ENCODE data around the gene ARRDC2.

The ARRDC2 gene

GRCh38 chr19:18010149-18010548 is 2.2 kb downstream of the ARRDC2 start:
- DNase-seq (ENCODE audit: low read depth), result no peak
- TF ChIP-seq POLR2A (IDR thresholded peaks at IDR 0.05; ENCODE audit: extremely low read depth, insufficient read length), result no peak
- no peak for TF ChIP-seq MAX (IDR thresholded peaks at IDR 0.05; ENCODE audit: low read depth, low read length)
- TF ChIP-seq, protein P1, sequence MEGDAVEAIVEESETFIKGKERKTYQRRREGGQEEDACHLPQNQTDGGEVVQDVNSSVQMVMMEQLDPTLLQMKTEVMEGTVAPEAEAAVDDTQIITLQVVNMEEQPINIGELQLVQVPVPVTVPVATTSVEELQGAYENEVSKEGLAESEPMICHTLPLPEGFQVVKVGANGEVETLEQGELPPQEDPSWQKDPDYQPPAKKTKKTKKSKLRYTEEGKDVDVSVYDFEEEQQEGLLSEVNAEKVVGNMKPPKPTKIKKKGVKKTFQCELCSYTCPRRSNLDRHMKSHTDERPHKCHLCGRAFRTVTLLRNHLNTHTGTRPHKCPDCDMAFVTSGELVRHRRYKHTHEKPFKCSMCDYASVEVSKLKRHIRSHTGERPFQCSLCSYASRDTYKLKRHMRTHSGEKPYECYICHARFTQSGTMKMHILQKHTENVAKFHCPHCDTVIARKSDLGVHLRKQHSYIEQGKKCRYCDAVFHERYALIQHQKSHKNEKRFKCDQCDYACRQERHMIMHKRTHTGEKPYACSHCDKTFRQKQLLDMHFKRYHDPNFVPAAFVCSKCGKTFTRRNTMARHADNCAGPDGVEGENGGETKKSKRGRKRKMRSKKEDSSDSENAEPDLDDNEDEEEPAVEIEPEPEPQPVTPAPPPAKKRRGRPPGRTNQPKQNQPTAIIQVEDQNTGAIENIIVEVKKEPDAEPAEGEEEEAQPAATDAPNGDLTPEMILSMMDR (IDR thresholded peaks at IDR 0.05; ENCODE audit: low read depth, low read length), result no peak
- TF ChIP-seq MYC (IDR thresholded peaks at IDR 0.05; ENCODE audit: low read depth, low read length), result no peak
- H3K4me3 ChIP-seq (ENCODE audit: low read depth, low read length), result no peak overlapping the region

DNA sequence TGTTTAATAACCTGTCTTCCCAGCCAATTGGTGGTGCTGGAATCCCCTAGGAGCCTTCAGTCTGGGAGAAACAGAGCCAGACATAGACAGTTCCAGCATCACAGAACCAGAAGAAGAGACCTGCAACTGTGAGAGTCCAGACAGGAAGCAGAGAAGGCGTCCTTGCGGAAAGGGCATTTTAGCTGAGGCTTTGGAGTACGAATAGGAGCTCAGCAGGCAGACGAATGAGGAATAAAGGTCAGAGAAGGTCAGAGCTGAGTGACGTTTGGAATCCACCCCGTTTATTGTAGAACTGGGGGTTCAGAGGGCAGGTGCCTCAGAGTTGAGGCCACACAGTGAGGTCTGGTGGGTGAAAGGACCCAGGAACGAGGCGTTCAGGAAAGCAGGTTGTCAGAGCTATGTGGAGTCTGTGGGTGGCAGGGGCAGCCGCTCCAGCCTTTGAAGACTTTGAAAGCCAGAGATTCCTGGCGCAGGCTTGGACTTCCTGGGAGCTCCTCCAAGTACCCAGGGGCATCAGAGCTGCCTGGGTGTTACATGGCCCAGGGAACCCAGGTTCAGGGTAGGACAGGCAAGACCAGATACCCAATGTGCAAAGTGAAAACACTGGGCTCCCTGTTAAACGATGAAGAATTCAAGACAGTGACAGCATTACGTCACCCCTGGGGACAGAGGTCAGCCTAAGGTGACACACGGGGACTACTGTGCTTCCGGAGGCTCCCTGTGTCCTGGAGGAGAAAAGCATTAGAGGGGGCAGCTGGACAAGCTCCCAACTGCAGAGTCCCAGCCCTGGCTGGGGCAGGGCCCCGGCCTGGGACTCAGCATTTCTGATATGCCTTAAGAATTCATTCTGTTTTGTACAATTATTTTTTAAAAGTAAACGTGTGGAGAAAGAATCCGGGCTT is 5.5 kb downstream of the ARRDC2 start:
- DNase-seq (ENCODE audit: low read depth), result no peak
- H3K4me3 ChIP-seq (ENCODE audit: low read depth, low read length), result no peak overlapping the region
- TF ChIP-seq MAX (IDR thresholded peaks at IDR 0.05; ENCODE audit: low read depth, low read length) (no peak), MYC (IDR thresholded peaks at IDR 0.05; ENCODE audit: low read depth, low read length) (no peak), POLR2A (IDR thresholded peaks at IDR 0.05; ENCODE audit: extremely low read depth, insufficient read length) (no peak)
- TF ChIP-seq, protein P1 (IDR thresholded peaks at IDR 0.05; ENCODE audit: low read depth, low read length), result no peak

DNA sequence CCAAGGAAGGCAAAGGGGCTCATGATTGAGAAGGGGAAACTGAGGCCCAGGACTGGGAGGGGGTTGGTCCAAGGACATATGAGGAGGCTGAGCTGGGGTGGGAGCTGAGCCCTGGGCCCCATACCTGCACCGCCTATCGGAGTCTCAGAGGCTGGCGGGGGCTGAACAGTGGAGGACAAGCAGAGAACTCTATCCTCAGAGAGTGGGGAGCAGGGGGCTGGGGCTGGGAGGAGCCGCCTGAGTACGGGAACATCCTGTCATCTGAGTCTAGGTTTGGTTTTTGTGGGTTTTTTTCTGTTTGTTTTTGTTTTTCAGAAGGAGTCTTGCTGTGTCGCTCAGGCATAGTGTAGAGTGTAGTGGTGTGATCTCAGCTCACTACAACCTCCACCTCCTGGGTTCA is 6.2 kb downstream of the ARRDC2 start:
- no peak for DNase-seq (ENCODE audit: low read depth)
- H3K4me3 ChIP-seq (ENCODE audit: low read depth, low read length), result no peak overlapping the region
- TF ChIP-seq MYC (IDR thresholded peaks at IDR 0.05; ENCODE audit: low read depth, low read length), result no peak
- no peak for TF ChIP-seq POLR2A (IDR thresholded peaks at IDR 0.05; ENCODE audit: extremely low read depth, insufficient read length)
- TF ChIP-seq, protein P1 (IDR thresholded peaks at IDR 0.05; ENCODE audit: low read depth, low read length), result no peak
- TF ChIP-seq MAX (IDR thresholded peaks at IDR 0.05; ENCODE audit: low read depth, low read length), result no peak

GRCh38 chr19:18016209-18016910 is 8.4 kb downstream of the ARRDC2 start:
- DNase-seq (ENCODE audit: low read depth), result no peak
- H3K4me3 ChIP-seq (ENCODE audit: low read depth, low read length), result no peak overlapping the region
- TF ChIP-seq MYC (IDR thresholded peaks at IDR 0.05; ENCODE audit: low read depth, low read length) (no peak), MAX (IDR thresholded peaks at IDR 0.05; ENCODE audit: low read depth, low read length) (no peak), POLR2A (IDR thresholded peaks at IDR 0.05; ENCODE audit: extremely low read depth, insufficient read length) (no peak)
- TF ChIP-seq, protein P1 (IDR thresholded peaks at IDR 0.05; ENCODE audit: low read depth, low read length), result no peak

DNA sequence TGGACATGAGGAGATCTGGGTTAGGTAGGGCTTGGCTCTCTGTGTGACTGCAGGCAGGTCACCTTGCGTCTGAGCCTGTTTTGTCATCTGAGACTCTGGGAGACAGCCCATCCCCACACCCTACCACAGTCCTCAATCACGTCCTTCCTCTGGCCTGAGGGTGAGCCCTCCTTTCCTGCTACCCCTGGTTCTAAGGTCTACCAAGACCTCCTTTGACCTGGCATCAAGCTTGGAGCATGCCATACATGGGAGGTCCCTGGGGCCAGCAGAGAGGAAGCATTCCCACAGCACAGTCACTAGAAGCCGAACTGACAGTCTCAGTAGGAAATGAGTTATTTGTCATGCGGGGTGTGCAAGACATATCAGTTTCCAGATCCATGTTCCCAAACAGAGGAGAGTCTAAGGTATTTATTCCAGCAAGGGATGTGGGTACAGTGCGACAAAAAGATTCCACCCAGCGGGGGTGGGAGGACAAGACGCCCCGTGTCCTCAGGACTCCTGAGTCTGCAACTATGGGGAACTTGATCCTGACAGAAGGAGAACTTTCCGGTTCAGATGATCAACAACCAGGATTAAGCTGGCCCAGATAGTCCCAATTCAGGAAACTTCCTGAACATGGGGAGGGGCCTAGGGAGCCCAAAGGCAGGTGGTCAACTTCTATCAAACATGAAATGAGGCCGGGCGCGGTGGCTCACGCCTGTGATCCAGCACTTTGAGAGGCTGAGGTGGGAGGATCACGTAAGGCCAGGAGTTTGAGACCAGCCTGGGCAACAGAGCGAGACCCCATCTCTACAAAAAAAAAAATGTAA is 9.5 kb downstream of the ARRDC2 start:
- TF ChIP-seq MAX (IDR thresholded peaks at IDR 0.05; ENCODE audit: low read depth, low read length) (no peak), MYC (IDR thresholded peaks at IDR 0.05; ENCODE audit: low read depth, low read length) (no peak), POLR2A (IDR thresholded peaks at IDR 0.05; ENCODE audit: extremely low read depth, insufficient read length) (no peak)
- TF ChIP-seq, protein P1 (IDR thresholded peaks at IDR 0.05; ENCODE audit: low read depth, low read length), result no peak
- H3K4me3 ChIP-seq (ENCODE audit: low read depth, low read length), result no peak overlapping the region
- no peak for DNase-seq (ENCODE audit: low read depth)

Measured in NB4 (cell line).